Mesenchymal stem cell (in vitro differentiated cells and primary cell): ENCODE data around the gene SPPL3.
"Not testable (repeated sequence)": the region's sequence is repeated elsewhere in the genome, so short reads cannot be mapped to it uniquely, and the experiment has no call there.

Experiments used
- DNase-seq: peaks from one replicate; pipeline ENCODE4 v3.0.0-alpha.2; 2013
- H2AFZ ChIP-seq: one replicate; pipeline ENCODE4 v1.6.1; 2013; ENCODE audit warnings: low read depth, mild to moderate bottlenecking, control low read depth, inconsistent platforms, low read length, moderate library complexity
- H2AK5ac ChIP-seq: 2 replicates; pipeline ENCODE4 v1.6.1; 2013; ENCODE audit warnings: low read length, moderate library complexity, mild to moderate bottlenecking, inconsistent platforms; ENCODE audit not compliant: severe bottlenecking
- H2BK120ac ChIP-seq: one replicate; pipeline ENCODE4 v1.6.1; 2013; ENCODE audit warnings: low read depth, mild to moderate bottlenecking, inconsistent platforms, low read length, moderate library complexity
- H2BK12ac ChIP-seq, 2 experiments: one replicate each; pipeline ENCODE4 v1.6.1; 2013; ENCODE audit warnings: inconsistent platforms in 2 of 2, low read length in 2 of 2, mild to moderate bottlenecking in 2 of 2, moderate library complexity in 2 of 2, control low read depth in 1 of 2
- H2BK15ac ChIP-seq: one replicate; pipeline ENCODE4 v1.6.1; 2013; ENCODE audit warnings: mild to moderate bottlenecking, low read depth, inconsistent platforms; ENCODE audit not compliant: poor library complexity, severe bottlenecking
- H2BK5ac ChIP-seq: 2 replicates; pipeline ENCODE4 v1.6.1; 2013; ENCODE audit warnings: low read depth, mild to moderate bottlenecking, low read length, control low read depth, inconsistent platforms; ENCODE audit not compliant: poor library complexity, severe bottlenecking
- H3K14ac ChIP-seq, 2 experiments: one replicate each; pipeline ENCODE4 v1.6.1; 2013; ENCODE audit warnings: inconsistent platforms in 2 of 2, low read length in 2 of 2, control low read depth in 1 of 2, mild to moderate bottlenecking in 1 of 2, moderate library complexity in 1 of 2
- H3K18ac ChIP-seq, 2 experiments: one replicate each; pipeline ENCODE4 v1.6.1; 2013; ENCODE audit warnings: inconsistent platforms in 2 of 2, low read length in 2 of 2, control low read depth in 1 of 2, low read depth in 1 of 2, mild to moderate bottlenecking in 1 of 2
- H3K23ac ChIP-seq, 2 experiments: one replicate each; pipeline ENCODE4 v1.6.1; 2013; ENCODE audit warnings: inconsistent platforms in 2 of 2, low read length in 2 of 2, mild to moderate bottlenecking in 2 of 2, moderate library complexity in 2 of 2, control low read depth in 1 of 2
- H3K27ac ChIP-seq: 2 replicates; pipeline ENCODE4 v1.5.1; 2013; ENCODE audit warnings: mild to moderate bottlenecking, moderate library complexity, low read length, control low read depth, inconsistent platforms; ENCODE audit not compliant: poor library complexity, severe bottlenecking
- H3K27me3 ChIP-seq, 2 experiments: 2 replicates each; pipeline versions ENCODE4 v1.6.1 to v1.7.0; 2013; ENCODE audit warnings: low read length in 2 of 2, mild to moderate bottlenecking in 2 of 2, moderate library complexity in 2 of 2, control low read depth in 1 of 2, inconsistent platforms in 1 of 2; ENCODE audit not compliant: control insufficient read depth in 1 of 2, insufficient read depth in 1 of 2
- H3K36me3 ChIP-seq, 2 experiments: 2 replicates each; pipeline versions ENCODE4 v1.6.1 to v1.7.0; 2013; ENCODE audit warnings: low read length in 2 of 2, control low read depth in 1 of 2, inconsistent platforms in 1 of 2, low read depth in 1 of 2, mild to moderate bottlenecking in 1 of 2; ENCODE audit not compliant: insufficient read depth in 2 of 2, control insufficient read depth in 1 of 2
- H3K4ac ChIP-seq, 2 experiments: one replicate each; pipeline ENCODE4 v1.6.1; 2013; ENCODE audit warnings: inconsistent platforms in 2 of 2, low read length in 2 of 2, mild to moderate bottlenecking in 2 of 2, moderate library complexity in 2 of 2, control low read depth in 1 of 2, low read depth in 1 of 2
- H3K4me1 ChIP-seq: 2 replicates; pipeline ENCODE4 v1.6.1; 2013; ENCODE audit warnings: low read depth, low read length, control low read depth; ENCODE audit not compliant: control insufficient read depth, insufficient read depth
- H3K4me2 ChIP-seq: 2 replicates; pipeline ENCODE4 v1.6.1; 2013; ENCODE audit warnings: low read length, mild to moderate bottlenecking, inconsistent platforms; ENCODE audit not compliant: poor library complexity, severe bottlenecking
- H3K4me3 ChIP-seq, 2 experiments: 2 replicates each; pipeline versions ENCODE4 v1.5.1 to v1.7.0; 2013; ENCODE audit warnings: low read length in 2 of 2, mild to moderate bottlenecking in 2 of 2, control low read depth in 1 of 2, low read depth in 1 of 2; ENCODE audit not compliant: insufficient read depth in 1 of 2
- H3K79me1 ChIP-seq: replicated peaks from 2 replicates; pipeline ENCODE4 v1.6.1; 2013; ENCODE audit warnings: mild to moderate bottlenecking, control low read depth, low read length, inconsistent platforms; ENCODE audit not compliant: poor library complexity, severe bottlenecking
- H3K9ac ChIP-seq: 2 replicates; pipeline ENCODE4 v1.7.0; 2013; ENCODE audit warnings: mild to moderate bottlenecking, low read length, moderate library complexity
- H3K9me3 ChIP-seq: 2 replicates; pipeline ENCODE4 v1.7.0; 2013; ENCODE audit warnings: mild to moderate bottlenecking, low read length; ENCODE audit not compliant: control insufficient read depth
- H4K8ac ChIP-seq: one replicate; pipeline ENCODE4 v1.6.1; 2013; ENCODE audit warnings: inconsistent platforms, mild to moderate bottlenecking, low read length, moderate library complexity
- H4K91ac ChIP-seq: one replicate; pipeline ENCODE4 v1.6.1; 2013; ENCODE audit warnings: mild to moderate bottlenecking, low read length, inconsistent platforms
- WGBS: methylation state at CpG from one replicate; pipeline ENCODE4 v1.1.7; 2013; ENCODE audit warnings: mixed read lengths; 5-methylcytosine and 5-hydroxymethylcytosine counted together

SPPL3 gene

GRCh38 chr12:120838629-120839383 is 65.4 kb downstream of the SPPL3 start:
- H2AK5ac ChIP-seq, H3K18ac ChIP-seq, H3K4ac ChIP-seq, H2AFZ ChIP-seq, H4K8ac ChIP-seq, H3K14ac ChIP-seq, H3K9ac ChIP-seq, H2BK15ac ChIP-seq, H4K91ac ChIP-seq, H3K4me2 ChIP-seq, H2BK5ac ChIP-seq, H3K36me3 ChIP-seq, H3K4me1 ChIP-seq, H2BK120ac ChIP-seq, H3K27me3 ChIP-seq, H3K4me3 ChIP-seq, H3K9me3 ChIP-seq, H3K23ac ChIP-seq, DNase-seq, H3K27ac ChIP-seq, H2BK12ac ChIP-seq: not testable (repeated sequence)
- peaks cover 24% of the 10 kb centered on the region for H3K79me1 ChIP-seq
- WGBS, result no CpG with 5 or more reads among the region's 4 CpGs

- no peaks in the 10 kb centered on the region for H3K9me3 ChIP-seq
- no peak overlapping the region for H2BK5ac ChIP-seq
- no peak overlapping the region for H2AK5ac ChIP-seq
- no peak overlapping the region for H2AFZ ChIP-seq
- H2BK15ac ChIP-seq, result no peak overlapping the region
- H3K36me3 ChIP-seq, result no peaks in the 10 kb centered on the region
- no peak overlapping the region for H2BK120ac ChIP-seq
- H3K27me3 ChIP-seq, result no peaks in the 10 kb centered on the region
- H3K14ac ChIP-seq, result no peak overlapping the region
- no peaks in the 10 kb centered on the region for H3K4me1 ChIP-seq
- H3K23ac ChIP-seq, result no peak overlapping the region
- no peak overlapping the region for H3K27ac ChIP-seq
- no peak overlapping the region for H4K8ac ChIP-seq
- H4K91ac ChIP-seq, result no peak overlapping the region
- H3K18ac ChIP-seq, result no peak overlapping the region
- H3K4me3 ChIP-seq, result no peak overlapping the region
- H3K4ac ChIP-seq, result no peak overlapping the region
- H3K4me2 ChIP-seq, result no peak overlapping the region
- no peak overlapping the region for H2BK12ac ChIP-seq
- peaks cover 24% of the 10 kb centered on the region for H3K79me1 ChIP-seq
- no peak overlapping the region for H3K9ac ChIP-seq
- WGBS, result 95% methylated on average over 4 of the region's 4 CpGs
- DNase-seq, result no peak
Measured at GRCh38 chr12:120836114-120836684, 68.0 kb downstream of the SPPL3 start.

- no peak overlapping the region for H2BK15ac ChIP-seq
- H3K18ac ChIP-seq, result no peak overlapping the region
- no peak overlapping the region for H2AFZ ChIP-seq
- no peak overlapping the region for H3K4ac ChIP-seq
- peak; percentile 40 for DNase-seq
- H2BK120ac ChIP-seq, result no peak overlapping the region
- no peaks in the 10 kb centered on the region for H3K27me3 ChIP-seq
- H3K23ac ChIP-seq, result no peak overlapping the region
- H4K8ac ChIP-seq, result no peak overlapping the region
- no peak overlapping the region for H3K27ac ChIP-seq
- no peak overlapping the region for H3K4me3 ChIP-seq
- no peak overlapping the region for H3K14ac ChIP-seq
- no peak overlapping the region for H2AK5ac ChIP-seq
- no peak overlapping the region for H2BK5ac ChIP-seq
- no peak overlapping the region for H3K4me2 ChIP-seq
- no CpG with 5 or more reads among the region's 1 CpG for WGBS
- H3K9me3 ChIP-seq, result no peaks in the 10 kb centered on the region
- H4K91ac ChIP-seq, result no peak overlapping the region
- H3K4me1 ChIP-seq, result no peaks in the 10 kb centered on the region
- H3K79me1 ChIP-seq, result peaks cover 27% of the 10 kb centered on the region
- H3K36me3 ChIP-seq, result no peaks in the 10 kb centered on the region
- H2BK12ac ChIP-seq, result no peak overlapping the region
- no peak overlapping the region for H3K9ac ChIP-seq
Measured at GRCh38 chr12:120835657-120836056, 68.5 kb downstream of the SPPL3 start.

- Histone ChIP-seq H3K4me2 (no peak overlapping the region), H2BK120ac (no peak overlapping the region), H3K4me3 (no peak overlapping the region), H4K8ac (no peak overlapping the region), H3K4me1 (no peaks in the 10 kb centered on the region), H2BK15ac (no peak overlapping the region), H3K27me3 (no peaks in the 10 kb centered on the region), H3K4ac (no peak overlapping the region), H3K23ac (no peak overlapping the region), H2BK12ac (no peak overlapping the region), H3K14ac (no peak overlapping the region), H3K36me3 (no peaks in the 10 kb centered on the region), H3K9ac (no peak overlapping the region), H4K91ac (no peak overlapping the region), H2AFZ (no peak overlapping the region), H3K27ac (no peak overlapping the region), H3K9me3 (no peaks in the 10 kb centered on the region), H2AK5ac (no peak overlapping the region), H3K79me1 (peaks cover 28% of the 10 kb centered on the region), H2BK5ac (no peak overlapping the region), H3K18ac (no peak overlapping the region)
- no CpG with 5 or more reads among the region's 4 CpGs for WGBS
- peak; percentile 9 for DNase-seq
Measured at GRCh38 chr12:120835304-120835612, 68.9 kb downstream of the SPPL3 start.
